ENCODE data around the gene GUCA1C. TPM values are rescaled to one million over a fixed set of nuclear protein-coding genes. Genes with fewer than 3 reads are reported as not detected.

GUCA1C gene
- total and polyA plus RNA-seq, 10 of the 15 experiments (the other 5 are each of a cell fraction or from before 2014, with no cell fraction given) = not detected

DNA sequence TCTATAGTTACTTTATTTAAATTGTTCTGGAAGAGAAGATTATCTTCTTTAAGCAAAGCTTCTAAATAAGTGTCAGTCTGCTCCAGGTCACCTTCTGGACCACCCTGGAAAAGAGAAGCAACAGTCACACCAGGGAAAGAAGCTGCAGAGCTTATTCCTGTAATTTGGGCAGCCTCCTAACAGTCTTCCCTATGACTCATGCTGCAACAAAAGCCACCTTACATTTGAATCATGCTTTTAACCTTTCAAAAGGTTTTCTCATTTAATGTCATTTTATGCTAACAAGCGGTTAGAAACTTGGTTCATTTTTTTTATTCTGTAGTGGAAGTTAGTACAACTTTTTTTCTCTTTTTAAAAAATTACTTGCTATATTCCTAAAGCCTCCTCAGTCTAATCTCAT, 5.3 kb upstream of the GUCA1C start:
- ChIA-PET CTCF (no interaction called here), POLR2A (no interaction called here), RAD21 (ENCODE audit: unreplicated experiment) (no interaction called here), SMC1A (ENCODE audit: uncharacterized antibody, unreplicated experiment) (no interaction called here)
- 0% methylated on average over 1 of the region's 1 CpG for WGBS (ENCODE audit: insufficient coverage, insufficient replicate concordance, low lambda C conversion rate, missing lambda C conversion rate)
- no peaks in the 10 kb centered on the region for H3K9me3 ChIP-seq (replicated peaks; ENCODE audit: control insufficient read depth, insufficient read depth, low read length)
- no TSS peak for BruUV-seq (replicated peaks)
- TF ChIP-seq, protein P1, sequence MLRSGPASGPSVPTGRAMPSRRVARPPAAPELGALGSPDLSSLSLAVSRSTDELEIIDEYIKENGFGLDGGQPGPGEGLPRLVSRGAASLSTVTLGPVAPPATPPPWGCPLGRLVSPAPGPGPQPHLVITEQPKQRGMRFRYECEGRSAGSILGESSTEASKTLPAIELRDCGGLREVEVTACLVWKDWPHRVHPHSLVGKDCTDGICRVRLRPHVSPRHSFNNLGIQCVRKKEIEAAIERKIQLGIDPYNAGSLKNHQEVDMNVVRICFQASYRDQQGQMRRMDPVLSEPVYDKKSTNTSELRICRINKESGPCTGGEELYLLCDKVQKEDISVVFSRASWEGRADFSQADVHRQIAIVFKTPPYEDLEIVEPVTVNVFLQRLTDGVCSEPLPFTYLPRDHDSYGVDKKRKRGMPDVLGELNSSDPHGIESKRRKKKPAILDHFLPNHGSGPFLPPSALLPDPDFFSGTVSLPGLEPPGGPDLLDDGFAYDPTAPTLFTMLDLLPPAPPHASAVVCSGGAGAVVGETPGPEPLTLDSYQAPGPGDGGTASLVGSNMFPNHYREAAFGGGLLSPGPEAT (IDR thresholded peaks at IDR 0.05; ENCODE audit: low read depth) = no peak
- no peak for TF ChIP-seq SPI1 (IDR thresholded peaks at IDR 0.05; ENCODE audit: borderline replicate concordance, insufficient read depth, low read depth, low read length)
- no peak for TF ChIP-seq POLR2AphosphoS2 (IDR thresholded peaks at IDR 0.05; ENCODE audit: low read depth, low read length)
- no peak for TF ChIP-seq NR2C2 (IDR thresholded peaks at IDR 0.05; ENCODE audit: borderline replicate concordance, control insufficient read depth, insufficient read length, low read depth)
- H3K4me2 ChIP-seq (ENCODE audit: control insufficient read depth, insufficient read depth) = no peak overlapping the region
- no peaks in the 10 kb centered on the region for H3K27me3 ChIP-seq (replicated peaks in 1 of 2; ENCODE audit: control insufficient read depth in 2 of 2, insufficient read depth in 2 of 2, low read length in 1 of 2)
- ATAC-seq (no peak), FAIRE-seq (no peak), DNase-seq (ENCODE audit: low read depth, low spot score) (no peak)
- no peak overlapping the region for H3K9ac ChIP-seq (ENCODE audit: control insufficient read depth, insufficient read depth, low read length)
- no peak overlapping the region for H3K27ac ChIP-seq (ENCODE audit: control insufficient read depth, insufficient read depth)
- no peaks in the 10 kb centered on the region for H3K79me2 ChIP-seq (ENCODE audit: control insufficient read depth, insufficient read depth, low read length)
- intact Hi-C loops (cut with micrococcal nuclease; ENCODE audit: unreplicated experiment) = no loop called here
- H2AFZ ChIP-seq (ENCODE audit: control insufficient read depth, low read depth, low read length) = no peak overlapping the region
- in situ Hi-C loops (cut with MboI) = no loop called here
- no peak overlapping the region for H3K4me3 ChIP-seq
- H3K36me3 ChIP-seq (ENCODE audit: control insufficient read depth in 2 of 2, insufficient read depth in 2 of 2, low read length in 1 of 2) = no peaks in the 10 kb centered on the region
- no peaks in the 10 kb centered on the region for H4K20me1 ChIP-seq (ENCODE audit: control insufficient read depth, insufficient read depth)
- H3K4me1 ChIP-seq (ENCODE audit: control insufficient read depth, insufficient read depth, low read length) = no peaks in the 10 kb centered on the region

DNA sequence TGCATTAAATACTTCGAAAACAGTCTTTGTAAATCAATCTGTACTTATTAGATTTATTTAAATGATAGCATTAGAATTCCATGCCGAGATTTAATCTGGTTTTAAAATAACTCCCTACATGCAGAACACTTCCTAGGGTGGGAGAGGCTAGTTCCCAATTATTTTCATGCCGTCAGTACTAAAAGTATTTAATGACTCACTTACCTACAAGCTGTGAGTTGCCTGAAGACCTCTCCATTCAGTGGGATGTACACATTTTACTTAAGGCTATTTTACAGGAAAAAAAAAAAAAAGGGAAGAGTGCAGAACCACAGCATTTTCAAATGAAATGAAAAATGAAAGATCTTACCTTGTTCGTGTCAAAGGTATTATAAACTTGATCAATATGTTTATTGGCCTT, 469 bp downstream of the GUCA1C start:
- TF ChIP-seq ESRRA (IDR thresholded peaks at IDR 0.05; ENCODE audit: low read length) = no peak
- TF ChIP-seq EED (IDR thresholded peaks at IDR 0.05; ENCODE audit: low read depth) = no peak
- no peak for TF ChIP-seq CBFB (IDR thresholded peaks at IDR 0.05; ENCODE audit: low read depth)
- no peak for TF ChIP-seq POLR2AphosphoS2 (IDR thresholded peaks at IDR 0.05; ENCODE audit: low read depth, low read length)
- TF ChIP-seq ETV6 (conservative IDR thresholded peaks at IDR 0.05 in 1 of 2, IDR thresholded peaks at IDR 0.05 in 1 of 2; ENCODE audit: borderline replicate concordance in 1 of 2, low read depth in 1 of 2) = no peak
- H4K20me1 ChIP-seq (ENCODE audit: control insufficient read depth, insufficient read depth) = no peaks in the 10 kb centered on the region
- FAIRE-seq (no peak), ATAC-seq (no peak), DNase-seq (ENCODE audit: low read depth, low spot score) (no peak)
- BruUV-seq (replicated peaks) = no TSS peak
- H3K27me3 ChIP-seq (replicated peaks in 1 of 2; ENCODE audit: control insufficient read depth in 2 of 2, insufficient read depth in 2 of 2, low read length in 1 of 2) = no peaks in the 10 kb centered on the region
- intact Hi-C loops (cut with micrococcal nuclease; ENCODE audit: unreplicated experiment) (no loop called here), in situ Hi-C loops (cut with MboI) (no loop called here)
- no peak overlapping the region for H3K9ac ChIP-seq (ENCODE audit: control insufficient read depth, insufficient read depth, low read length)
- H3K27ac ChIP-seq (ENCODE audit: control insufficient read depth, insufficient read depth) = no peak overlapping the region
- WGBS (ENCODE audit: insufficient coverage, insufficient replicate concordance, low lambda C conversion rate, missing lambda C conversion rate) = 12% methylated on average over 4 of the region's 4 CpGs
- SMC1A ChIA-PET (ENCODE audit: uncharacterized antibody, unreplicated experiment) = no interaction called here
- H3K79me2 ChIP-seq (ENCODE audit: control insufficient read depth, insufficient read depth, low read length) = no peaks in the 10 kb centered on the region
- CTCF ChIA-PET = interaction anchor here (0.9 kb wide), 1 partner anchor 17 kb away, joined by 3 read pairs; no protein-coding TSS in a partner anchor
- no peaks in the 10 kb centered on the region for H3K9me3 ChIP-seq (replicated peaks; ENCODE audit: control insufficient read depth, insufficient read depth, low read length)
- POLR2A ChIA-PET = interaction anchor here (0.7 kb wide), 1 partner anchor 158 kb away, joined by 3 read pairs; no protein-coding TSS in a partner anchor
- no peaks in the 10 kb centered on the region for H3K4me1 ChIP-seq (ENCODE audit: control insufficient read depth, insufficient read depth, low read length)
- H3K4me3 ChIP-seq = no peak overlapping the region
- no peaks in the 10 kb centered on the region for H3K36me3 ChIP-seq (ENCODE audit: control insufficient read depth in 2 of 2, insufficient read depth in 2 of 2, low read length in 1 of 2)
- RAD21 ChIA-PET (ENCODE audit: unreplicated experiment) = no interaction called here
- H3K4me2 ChIP-seq (ENCODE audit: control insufficient read depth, insufficient read depth) = no peak overlapping the region
- H2AFZ ChIP-seq (ENCODE audit: control insufficient read depth, low read depth, low read length) = no peak overlapping the region

All from GM12878 (cell line).